Ishikawa (cell line): ENCODE data around the gene MAP4K4.

Experiments used
- CEBPB ChIP-seq: IDR thresholded peaks from 2 replicates; pipeline ENCODE4 v1.6.1; 2012
- CREB1 ChIP-seq: IDR thresholded peaks from 2 replicates; pipeline ENCODE4 v1.6.1; 2012; ENCODE audit warnings: low read depth
- EGR1 ChIP-seq: IDR thresholded peaks from 2 replicates; pipeline ENCODE4 v1.6.1; 2012
- EP300 ChIP-seq: IDR thresholded peaks from 2 replicates; pipeline ENCODE4 v1.6.1; 2012; ENCODE audit warnings: borderline replicate concordance
- FOXM1 ChIP-seq: IDR thresholded peaks from 2 replicates; pipeline ENCODE4 v1.6.1; 2012; ENCODE audit warnings: low read depth, borderline replicate concordance
- MAX ChIP-seq: IDR thresholded peaks from 2 replicates; pipeline ENCODE4 v1.6.1; 2012
- NFIC ChIP-seq: IDR thresholded peaks from 2 replicates; pipeline ENCODE4 v1.6.1; 2012
- RAD21 ChIP-seq: IDR thresholded peaks from 2 replicates; pipeline ENCODE4 v1.6.1; 2012; ENCODE audit warnings: low read depth
- REST ChIP-seq: IDR thresholded peaks from 2 replicates; pipeline ENCODE4 v1.6.1; 2012; ENCODE audit warnings: low read depth, mild to moderate bottlenecking
- TAF1 ChIP-seq: IDR thresholded peaks from 2 replicates; pipeline ENCODE4 v1.6.1; 2012; ENCODE audit warnings: low read depth, mild to moderate bottlenecking
- TCF12 ChIP-seq: IDR thresholded peaks from 2 replicates; pipeline ENCODE4 v1.6.1; 2012; ENCODE audit warnings: low read depth
- TEAD4 ChIP-seq: IDR thresholded peaks from 2 replicates; pipeline ENCODE4 v1.6.1; 2012
- USF1 ChIP-seq: IDR thresholded peaks from 2 replicates; pipeline ENCODE4 v1.6.1; 2012
- YY1 ChIP-seq: IDR thresholded peaks from 2 replicates; pipeline ENCODE4 v1.6.1; 2012; ENCODE audit warnings: low read depth
- ZBTB7A ChIP-seq: IDR thresholded peaks from 2 replicates; pipeline ENCODE4 v1.6.1; 2012; ENCODE audit warnings: low read depth

The MAP4K4 gene

GRCh38 chr2:101874069-101874468 is 176.6 kb downstream of the MAP4K4 start:
- TF ChIP-seq RAD21 (no peak), EGR1 (no peak), CREB1 (no peak), TCF12 (no peak), CEBPB (no peak), YY1 (no peak), ZBTB7A (no peak), EP300 (no peak), USF1 (no peak), TAF1 (no peak), FOXM1 (no peak), REST (no peak), TEAD4 (no peak)

- TF ChIP-seq EP300 (no peak), FOXM1 (no peak)
These were observed 182.0 kb downstream of the MAP4K4 start for GRCh38 chr2:101879466-101879865.

GRCh38 chr2:101881131-101881530 is 183.6 kb downstream of the MAP4K4 start:
- no peak for TF ChIP-seq ZBTB7A
- no peak for TF ChIP-seq EGR1
- TF ChIP-seq YY1: no peak
- TF ChIP-seq USF1: no peak
- TF ChIP-seq TCF12: no peak
- no peak for TF ChIP-seq TAF1
- TF ChIP-seq CEBPB: no peak
- TF ChIP-seq CREB1: no peak
- TF ChIP-seq REST: no peak
- no peak for TF ChIP-seq NFIC
- no peak for TF ChIP-seq TEAD4
- no peak for TF ChIP-seq MAX
- TF ChIP-seq EP300: no peak
- TF ChIP-seq RAD21: no peak
- no peak for TF ChIP-seq FOXM1

GRCh38 chr2:101882769-101883307 is 185.3 kb downstream of the MAP4K4 start:
- TF ChIP-seq EP300 (no peak), USF1 (no peak), YY1 (no peak), TCF12 (no peak), FOXM1 (no peak), TEAD4 (no peak)

- peak; percentile 76 for TF ChIP-seq RAD21
- TF ChIP-seq NFIC: no peak
These were observed 186.4 kb downstream of the MAP4K4 start for GRCh38 chr2:101883860-101884259.

- TF ChIP-seq ZBTB7A (no peak), RAD21 (no peak), USF1 (no peak), CEBPB (no peak), CREB1 (no peak), REST (no peak), MAX (no peak), TAF1 (no peak), EGR1 (no peak), TEAD4 (no peak), NFIC (no peak), EP300 (no peak), FOXM1 (no peak), TCF12 (no peak), YY1 (no peak)
These were observed 186.9 kb downstream of the MAP4K4 start for GRCh38 chr2:101884423-101884822.
